HepG2 (cell line): ENCODE results near the gene COQ4. TPM values are rescaled to one million over a fixed set of nuclear protein-coding genes. Genes with fewer than 3 reads are reported as not detected.

Experiments used
- BRD4 ChIP-seq: sonication (generic); formaldehyde crosslinking; IDR thresholded peaks from 2 replicates; pipeline ENCODE4 v1.4.0; 2020; ENCODE audit warnings: missing genetic modification reagents
- HNF1B ChIP-seq: sonication (generic); formaldehyde crosslinking; IDR thresholded peaks from 2 replicates; pipeline ENCODE4 v1.5.1; 2020; ENCODE audit warnings: mild to moderate bottlenecking, moderate library complexity, missing genetic modification reagents
- TRAFD1 ChIP-seq: sonication (generic); formaldehyde crosslinking; IDR thresholded peaks from 2 replicates; pipeline ENCODE4 v1.5.1; 2020; ENCODE audit warnings: missing genetic modification reagents, mild to moderate bottlenecking, borderline replicate concordance
- ZBTB3 ChIP-seq: sonication (generic); formaldehyde crosslinking; IDR thresholded peaks from 2 replicates; pipeline ENCODE4 v1.4.0; 2020; ENCODE audit warnings: low read depth, mild to moderate bottlenecking, moderate library complexity, missing genetic modification reagents, borderline replicate concordance
- ZNF512B ChIP-seq: sonication (generic); formaldehyde crosslinking; IDR thresholded peaks from 2 replicates; pipeline ENCODE4 v1.5.1; 2020; ENCODE audit warnings: missing genetic modification reagents, mild to moderate bottlenecking, borderline replicate concordance
- ZNF564 ChIP-seq: sonication (generic); formaldehyde crosslinking; IDR thresholded peaks from 2 replicates; pipeline ENCODE4 v1.8.1; 2023; ENCODE audit warnings: mild to moderate bottlenecking, missing genetic modification reagents
- ZNF749 ChIP-seq: sonication (generic); formaldehyde crosslinking; IDR thresholded peaks from 2 replicates; pipeline ENCODE4 v1.8.0; 2022; ENCODE audit warnings: mild to moderate bottlenecking, missing genetic modification reagents, moderate library complexity, borderline replicate concordance
- ZNF770 ChIP-seq: sonication (generic); formaldehyde crosslinking; IDR thresholded peaks from 2 replicates; pipeline ENCODE4 v1.5.0; 2020; ENCODE audit warnings: mild to moderate bottlenecking, missing genetic modification reagents
- ZNF841 ChIP-seq: sonication (generic); formaldehyde crosslinking; IDR thresholded peaks from 2 replicates; pipeline ENCODE4 v1.8.1; 2023; ENCODE audit warnings: missing genetic modification reagents, borderline replicate concordance
- polyA plus RNA-seq, 8 experiments: library from polyadenylated mRNA; depleted of rRNA in 3 of 8; stranded (reverse) in 7 of 8; unstranded in 1 of 8; fragments of >200 nt; fragmentation: Illumina TruSeq in 4 of 8; extraction: Trizol in 4 of 8; gene quantifications; 2 replicates each; pipeline versions ENCODE4 v1.2.1 to v1.2.3, GENCODE V29; 2011 to 2016; ENCODE audit warnings: low read depth in 4 of 8, missing spikeins in 1 of 8, mixed read lengths in 1 of 8; ENCODE audit not compliant: insufficient read depth in 1 of 8
- total RNA-seq, 5 experiments: library from RNA; depleted of rRNA; stranded (reverse); fragments of >200 nt; fragmentation: Illumina TruSeq; extraction: Trizol; gene quantifications; 2 replicates each; pipeline ENCODE4 v1.2.3, GENCODE V29; 2016; ENCODE audit warnings: low read depth in 1 of 5
- TF ChIP-seq, protein P1 (sequence below): sonication (generic); formaldehyde crosslinking; IDR thresholded peaks from 2 replicates; pipeline ENCODE4 v1.5.0; 2020; ENCODE audit warnings: mild to moderate bottlenecking, missing genetic modification reagents
- TF ChIP-seq, protein P2 (sequence below): IDR thresholded peaks from 2 replicates; pipeline ENCODE4 v1.6.1; 2012; ENCODE audit warnings: inconsistent platforms

The COQ4 gene
- total and polyA plus RNA-seq, 2 of the 13 experiments (the other 11 are each of a cell fraction or from before 2014, with no cell fraction given), result 26.1 to 36.0 TPM

DNA sequence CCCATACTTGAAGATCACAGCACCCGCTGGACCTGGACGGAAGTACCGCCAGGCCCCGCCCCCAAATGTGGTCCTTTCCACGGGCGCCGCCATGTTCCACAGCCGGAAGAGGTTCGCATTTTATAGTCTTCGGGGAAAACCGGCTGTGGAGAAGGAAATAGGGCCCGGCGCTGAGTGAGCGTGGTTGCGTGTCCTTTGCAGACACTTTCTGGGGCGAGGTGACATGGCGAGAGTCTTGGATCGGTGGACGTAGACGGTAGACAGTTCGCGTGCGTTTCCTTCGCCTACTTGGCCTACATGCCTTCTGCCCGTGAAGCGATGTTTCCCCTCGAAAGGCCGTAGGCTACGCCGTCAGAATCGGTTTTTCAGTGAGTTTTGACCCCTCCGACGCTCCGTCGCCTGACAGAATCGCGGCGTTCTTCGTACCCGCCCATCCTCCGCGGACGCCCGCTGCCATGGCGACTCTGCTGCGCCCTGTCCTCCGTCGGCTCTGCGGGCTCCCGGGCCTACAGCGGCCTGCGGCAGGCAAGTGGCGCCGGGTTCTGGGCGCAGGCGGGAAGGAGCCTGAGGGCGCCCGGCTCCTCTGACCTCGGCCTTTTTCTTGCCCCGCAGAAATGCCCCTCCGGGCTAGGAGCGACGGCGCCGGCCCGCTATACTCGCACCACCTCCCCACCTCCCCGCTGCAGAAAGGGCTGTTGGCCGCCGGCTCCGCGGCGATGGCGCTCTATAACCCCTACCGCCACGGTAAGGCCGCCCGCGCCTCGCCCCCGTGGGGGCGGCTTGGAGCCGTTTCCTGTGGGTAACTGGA lies at the start of gene COQ4, which contains the start of gene TRUB2 (continued):
- TF ChIP-seq, protein P1, sequence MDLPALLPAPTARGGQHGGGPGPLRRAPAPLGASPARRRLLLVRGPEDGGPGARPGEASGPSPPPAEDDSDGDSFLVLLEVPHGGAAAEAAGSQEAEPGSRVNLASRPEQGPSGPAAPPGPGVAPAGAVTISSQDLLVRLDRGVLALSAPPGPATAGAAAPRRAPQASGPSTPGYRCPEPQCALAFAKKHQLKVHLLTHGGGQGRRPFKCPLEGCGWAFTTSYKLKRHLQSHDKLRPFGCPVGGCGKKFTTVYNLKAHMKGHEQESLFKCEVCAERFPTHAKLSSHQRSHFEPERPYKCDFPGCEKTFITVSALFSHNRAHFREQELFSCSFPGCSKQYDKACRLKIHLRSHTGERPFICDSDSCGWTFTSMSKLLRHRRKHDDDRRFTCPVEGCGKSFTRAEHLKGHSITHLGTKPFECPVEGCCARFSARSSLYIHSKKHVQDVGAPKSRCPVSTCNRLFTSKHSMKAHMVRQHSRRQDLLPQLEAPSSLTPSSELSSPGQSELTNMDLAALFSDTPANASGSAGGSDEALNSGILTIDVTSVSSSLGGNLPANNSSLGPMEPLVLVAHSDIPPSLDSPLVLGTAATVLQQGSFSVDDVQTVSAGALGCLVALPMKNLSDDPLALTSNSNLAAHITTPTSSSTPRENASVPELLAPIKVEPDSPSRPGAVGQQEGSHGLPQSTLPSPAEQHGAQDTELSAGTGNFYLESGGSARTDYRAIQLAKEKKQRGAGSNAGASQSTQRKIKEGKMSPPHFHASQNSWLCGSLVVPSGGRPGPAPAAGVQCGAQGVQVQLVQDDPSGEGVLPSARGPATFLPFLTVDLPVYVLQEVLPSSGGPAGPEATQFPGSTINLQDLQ (CRISPR knock-in tag), result peak; percentile 88; the same call in 1 of the 2 replicates
- TF ChIP-seq, protein P2, sequence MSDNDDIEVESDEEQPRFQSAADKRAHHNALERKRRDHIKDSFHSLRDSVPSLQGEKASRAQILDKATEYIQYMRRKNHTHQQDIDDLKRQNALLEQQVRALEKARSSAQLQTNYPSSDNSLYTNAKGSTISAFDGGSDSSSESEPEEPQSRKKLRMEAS, result peak; percentile 97
- no peak for TF ChIP-seq ZNF841 (CRISPR knock-in tag)
- no peak; the same call in 1 of the 2 replicates for TF ChIP-seq ZNF564
- TF ChIP-seq ZNF770 (CRISPR knock-in tag), result no peak; the same call in 1 of the 2 replicates
- peak; percentile 60; the same call in 1 of the 2 replicates for TF ChIP-seq ZNF749 (CRISPR knock-in tag)
- TF ChIP-seq HNF1B (CRISPR knock-in tag), result peak; percentile 95
- TF ChIP-seq BRD4 (CRISPR knock-in tag), result peak; percentile 77
- no peak for TF ChIP-seq ZNF512B (CRISPR knock-in tag)
- TF ChIP-seq ZBTB3, result no peak
- TF ChIP-seq TRAFD1, result 0 out of 2 replicates have a peak, but pooled peaks have one; percentile 40
